Trophoblast cell (in vitro differentiated cells and primary cell): ENCODE results near the gene GJA1.

Source experiments
- DNase-seq, 2 donors: peaks; one replicate each; pipeline ENCODE4 v3.0.0-alpha.2; 2016
- H2AFZ ChIP-seq: 2 replicates; pipeline ENCODE4 v1.6.1; 2013; ENCODE audit warnings: low read length, moderate library complexity, mild to moderate bottlenecking; ENCODE audit not compliant: insufficient read depth, poor library complexity
- H2AK5ac ChIP-seq: 2 replicates; pipeline ENCODE4 v1.6.1; 2013; ENCODE audit warnings: mild to moderate bottlenecking, low read length
- H2BK120ac ChIP-seq: 2 replicates; pipeline ENCODE4 v1.6.1; 2013; ENCODE audit warnings: low read length, mild to moderate bottlenecking, moderate library complexity; ENCODE audit not compliant: insufficient read depth, poor library complexity
- H2BK12ac ChIP-seq: 2 replicates; pipeline ENCODE4 v1.6.1; 2013; ENCODE audit warnings: mild to moderate bottlenecking, low read length, moderate library complexity
- H2BK5ac ChIP-seq: 2 replicates; pipeline ENCODE4 v1.6.1; 2013; ENCODE audit warnings: low read length, low read depth, moderate library complexity, mild to moderate bottlenecking; ENCODE audit not compliant: poor library complexity
- H3K14ac ChIP-seq: 2 replicates; pipeline ENCODE4 v1.6.1; 2013; ENCODE audit warnings: mild to moderate bottlenecking, low read length
- H3K18ac ChIP-seq: 2 replicates; pipeline ENCODE4 v1.6.1; 2013; ENCODE audit warnings: mild to moderate bottlenecking, low read length
- H3K23ac ChIP-seq: 2 replicates; pipeline ENCODE4 v1.6.1; 2013; ENCODE audit warnings: low read length
- H3K27ac ChIP-seq: 2 replicates; pipeline ENCODE4 v1.5.1; 2013; ENCODE audit warnings: low read depth, mild to moderate bottlenecking, inconsistent platforms, low read length, moderate library complexity
- H3K27me3 ChIP-seq: 2 replicates; pipeline ENCODE4 v1.6.1; 2013; ENCODE audit warnings: inconsistent platforms, mild to moderate bottlenecking, low read length, moderate library complexity; ENCODE audit not compliant: insufficient read depth
- H3K36me3 ChIP-seq, 2 experiments: 1 replicate in 1 of 2; 2 replicates in 1 of 2; pipeline ENCODE4 v1.6.1; 2013; ENCODE audit warnings: low read length in 2 of 2, mild to moderate bottlenecking in 2 of 2, moderate library complexity in 1 of 2; ENCODE audit not compliant: insufficient read depth in 2 of 2, control insufficient read depth in 1 of 2
- H3K4ac ChIP-seq: 2 replicates; pipeline ENCODE4 v1.6.1; 2013; ENCODE audit warnings: low read depth, mild to moderate bottlenecking, low read length, moderate library complexity
- H3K4me1 ChIP-seq, 2 experiments: 1 replicate in 1 of 2; 2 replicates in 1 of 2; pipeline ENCODE4 v1.6.1; 2013; ENCODE audit warnings: low read length in 2 of 2, mild to moderate bottlenecking in 2 of 2, moderate library complexity in 1 of 2; ENCODE audit not compliant: insufficient read depth in 2 of 2, control insufficient read depth in 1 of 2
- H3K4me2 ChIP-seq: 2 replicates; pipeline ENCODE4 v1.6.1; 2013; ENCODE audit warnings: inconsistent platforms, mild to moderate bottlenecking, low read length, moderate library complexity
- H3K4me3 ChIP-seq: 2 replicates; pipeline ENCODE4 v1.5.1; 2013; ENCODE audit warnings: mild to moderate bottlenecking, low read depth, low read length, inconsistent platforms
- H3K79me1 ChIP-seq: one replicate; pipeline ENCODE4 v1.6.1; 2013; ENCODE audit warnings: low read length
- H3K79me2 ChIP-seq: 2 replicates; pipeline ENCODE4 v1.6.1; 2013; ENCODE audit warnings: low read length, mild to moderate bottlenecking; ENCODE audit not compliant: control insufficient read depth, insufficient read depth, poor library complexity
- H3K9ac ChIP-seq: 2 replicates; pipeline ENCODE4 v1.6.1; 2013; ENCODE audit warnings: mild to moderate bottlenecking, low read length
- H3K9me3 ChIP-seq: 2 replicates; pipeline ENCODE4 v1.6.1; 2013; ENCODE audit warnings: low read depth, mild to moderate bottlenecking, control low read depth, inconsistent platforms, low read length; ENCODE audit not compliant: insufficient read depth
- H4K12ac ChIP-seq: 2 replicates; pipeline ENCODE4 v1.6.1; 2013; ENCODE audit warnings: low read depth, mild to moderate bottlenecking, low read length, moderate library complexity
- H4K8ac ChIP-seq: 2 replicates; pipeline ENCODE4 v1.6.1; 2013; ENCODE audit warnings: low read depth, mild to moderate bottlenecking, low read length, moderate library complexity
- H4K91ac ChIP-seq: one replicate; pipeline ENCODE4 v1.6.1; 2013; ENCODE audit warnings: low read depth, mild to moderate bottlenecking, low read length, moderate library complexity
- WGBS: extraction: QIAGEN DNeasy Blood & Tissue Kit; methylation state at CpG from one replicate; pipeline ENCODE4 v1.1.7; 2013; ENCODE audit warnings: missing lambda C conversion rate; ENCODE audit not compliant: insufficient read length, insufficient coverage; ENCODE audit errors: extremely low coverage; 5-methylcytosine and 5-hydroxymethylcytosine counted together

The GJA1 gene

DNA sequence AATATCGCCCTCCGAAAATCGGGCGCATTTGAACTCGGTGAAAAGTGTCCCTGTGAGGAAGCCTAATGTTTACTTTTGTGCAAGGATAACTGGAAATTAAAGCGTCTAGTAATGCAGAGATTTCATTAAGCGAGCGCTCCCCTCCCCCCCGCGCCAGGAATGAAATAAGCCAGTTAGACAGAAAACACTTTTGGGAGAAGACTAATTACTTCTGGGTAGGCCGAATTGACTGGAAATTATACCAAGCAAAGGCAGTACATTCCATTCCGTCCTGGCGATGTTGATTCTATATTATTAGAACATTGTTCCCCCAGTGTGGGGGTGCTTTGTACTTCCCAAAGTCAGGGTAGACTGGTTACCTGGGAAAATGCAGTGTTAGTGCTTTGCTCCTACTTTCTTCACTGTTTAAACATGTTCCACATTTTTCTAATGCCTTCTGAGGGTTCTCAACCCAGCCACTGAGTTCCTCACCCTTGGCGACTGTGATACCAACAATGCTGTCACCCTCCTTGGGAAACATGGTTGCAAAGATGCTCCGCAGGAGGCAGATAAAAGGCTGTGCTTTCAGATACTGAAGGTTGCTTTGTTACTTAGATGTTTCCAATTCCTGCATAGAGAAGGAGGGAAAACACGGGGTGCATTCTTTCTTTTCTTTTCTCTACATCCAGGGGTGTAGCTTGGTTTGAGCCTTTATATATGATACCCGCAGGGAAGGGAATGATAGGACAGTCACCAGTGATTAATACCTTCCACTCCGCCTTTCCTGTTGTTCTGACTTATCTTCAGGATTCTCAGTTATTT, 2.6 kb downstream of the GJA1 start:
- H3K4me3 ChIP-seq, result peak overlapping the region; percentile 80
- WGBS, result no CpG with 5 or more reads among the region's 18 CpGs
- peaks cover 14% of the 10 kb centered on the region for H3K79me2 ChIP-seq
- H3K23ac ChIP-seq, result no peak overlapping the region
- H3K18ac ChIP-seq, result no peak overlapping the region
- H3K9ac ChIP-seq, result peak overlapping the region; percentile 72
- H3K4me2 ChIP-seq, result peak overlapping the region; percentile 64
- DNase-seq, result peak; percentile 65 to 80
- no peak overlapping the region for H4K91ac ChIP-seq
- H4K8ac ChIP-seq, result no peak overlapping the region
- H2BK12ac ChIP-seq, result no peak overlapping the region
- peak overlapping the region; percentile 5 for H2BK5ac ChIP-seq
- H2AK5ac ChIP-seq, result no peak overlapping the region
- peaks cover 0 to 2% of the 10 kb centered on the region in 2 experiments for H3K36me3 ChIP-seq
- H3K27me3 ChIP-seq, result no peaks in the 10 kb centered on the region
- H3K9me3 ChIP-seq, result no peaks in the 10 kb centered on the region
- peaks cover 7% of the 10 kb centered on the region for H3K79me1 ChIP-seq
- peak overlapping the region; percentile 61 for H3K14ac ChIP-seq
- H3K4me1 ChIP-seq, result peaks cover 0 to 2% of the 10 kb centered on the region in 2 experiments
- H3K4ac ChIP-seq, result peak overlapping the region; percentile 57
- H2AFZ ChIP-seq, result peak overlapping the region; percentile 44
- peak overlapping the region; percentile 51 for H3K27ac ChIP-seq
- no peak overlapping the region for H2BK120ac ChIP-seq
- no peak overlapping the region for H4K12ac ChIP-seq

DNA sequence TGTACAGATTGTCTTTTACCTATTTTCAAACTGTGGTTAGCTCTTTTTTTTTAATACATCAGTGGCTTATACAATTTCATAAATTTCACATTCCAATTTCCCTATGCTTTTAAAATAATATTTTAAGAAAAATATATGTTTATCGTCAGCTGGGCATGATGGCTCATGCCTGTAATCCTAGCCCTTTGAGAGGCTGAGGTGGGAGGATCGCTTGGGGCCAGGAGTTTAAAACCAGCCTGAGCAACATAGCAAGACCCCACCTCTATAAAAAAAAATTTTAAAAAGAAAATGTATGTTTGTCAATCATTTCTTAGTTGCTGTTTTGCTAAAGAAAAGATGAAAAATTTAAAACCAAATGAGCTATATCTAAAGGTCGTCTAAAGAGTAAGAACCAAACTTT, 3.4 kb downstream of the GJA1 start:
- H3K4me1 ChIP-seq, result peaks cover 0 to 2% of the 10 kb centered on the region in 2 experiments
- peaks cover 14% of the 10 kb centered on the region for H3K79me2 ChIP-seq
- H3K4me3 ChIP-seq, result no peak overlapping the region
- H2BK120ac ChIP-seq, result no peak overlapping the region
- no peak overlapping the region for H4K8ac ChIP-seq
- no peak overlapping the region for H3K18ac ChIP-seq
- DNase-seq, result no peak
- H3K23ac ChIP-seq, result no peak overlapping the region
- H3K14ac ChIP-seq, result no peak overlapping the region
- no peak overlapping the region for H4K91ac ChIP-seq
- no peak overlapping the region for H4K12ac ChIP-seq
- H2BK12ac ChIP-seq, result no peak overlapping the region
- H3K4ac ChIP-seq, result no peak overlapping the region
- no peak overlapping the region for H2BK5ac ChIP-seq
- H2AFZ ChIP-seq, result no peak overlapping the region
- H3K9me3 ChIP-seq, result no peaks in the 10 kb centered on the region
- no peak overlapping the region for H3K4me2 ChIP-seq
- peaks cover 0 to 2% of the 10 kb centered on the region in 2 experiments for H3K36me3 ChIP-seq
- H3K9ac ChIP-seq, result no peak overlapping the region
- H3K27me3 ChIP-seq, result no peaks in the 10 kb centered on the region
- H3K79me1 ChIP-seq, result peaks cover 7% of the 10 kb centered on the region
- WGBS, result no CpG with 5 or more reads among the region's 3 CpGs
- no peak overlapping the region for H2AK5ac ChIP-seq
- no peak overlapping the region for H3K27ac ChIP-seq

DNA sequence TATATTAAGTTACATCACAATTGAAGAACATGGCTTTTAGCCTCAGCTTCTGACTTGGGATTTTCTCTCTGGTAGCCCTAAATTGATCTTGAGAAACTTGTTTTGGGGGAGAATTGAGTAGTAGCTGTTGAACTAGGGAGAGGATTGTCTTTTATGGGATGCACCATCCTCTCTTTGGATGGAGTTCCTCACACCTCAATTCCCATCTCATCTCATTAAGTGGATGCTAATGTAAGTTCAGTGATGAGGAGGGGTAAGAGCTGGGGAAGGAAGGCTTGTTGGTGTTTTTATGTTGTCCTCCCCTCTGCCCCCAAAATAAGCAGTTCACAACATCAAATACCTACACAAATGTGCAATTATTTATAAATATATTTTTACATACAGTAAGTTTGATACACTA, 4.0 kb downstream of the GJA1 start:
- no peak overlapping the region for H4K8ac ChIP-seq
- H3K18ac ChIP-seq, result no peak overlapping the region
- no peak overlapping the region for H3K23ac ChIP-seq
- peaks cover 14% of the 10 kb centered on the region for H3K79me2 ChIP-seq
- H3K4me1 ChIP-seq, result peaks cover 0 to 2% of the 10 kb centered on the region in 2 experiments
- peaks cover 7% of the 10 kb centered on the region for H3K79me1 ChIP-seq
- H3K27ac ChIP-seq, result no peak overlapping the region
- H4K12ac ChIP-seq, result no peak overlapping the region
- no peak overlapping the region for H2AK5ac ChIP-seq
- H4K91ac ChIP-seq, result no peak overlapping the region
- no peak for DNase-seq
- H3K9ac ChIP-seq, result no peak overlapping the region
- peak overlapping the region; percentile 49 for H3K4ac ChIP-seq
- peaks cover 0 to 2% of the 10 kb centered on the region in 2 experiments for H3K36me3 ChIP-seq
- H2BK12ac ChIP-seq, result no peak overlapping the region
- peak overlapping the region; percentile 5 for H3K4me2 ChIP-seq
- no peaks in the 10 kb centered on the region for H3K9me3 ChIP-seq
- no peak overlapping the region for H2BK5ac ChIP-seq
- no peaks in the 10 kb centered on the region for H3K27me3 ChIP-seq
- no peak overlapping the region for H3K4me3 ChIP-seq
- H2AFZ ChIP-seq, result no peak overlapping the region
- no peak overlapping the region for H2BK120ac ChIP-seq
- no peak overlapping the region for H3K14ac ChIP-seq

DNA sequence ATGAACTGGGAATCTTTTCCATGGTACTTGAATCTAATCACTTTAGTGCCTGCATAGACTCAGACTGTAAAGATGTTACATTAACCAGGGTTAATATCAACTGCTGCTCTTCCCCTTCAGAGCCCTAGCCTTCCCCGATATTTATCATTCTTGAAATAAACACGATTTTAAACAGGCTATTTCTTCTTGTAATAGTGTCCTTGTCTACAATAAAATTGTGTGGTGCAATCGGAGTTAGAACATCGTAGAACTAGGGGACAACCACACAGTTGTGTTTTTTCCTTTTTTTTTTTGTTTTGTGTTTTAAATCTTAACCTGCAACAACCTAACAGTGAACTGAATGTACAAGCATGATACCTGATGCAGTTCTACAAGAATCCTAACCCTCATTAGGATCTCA, 4.5 kb downstream of the GJA1 start:
- Histone ChIP-seq H3K27me3 (no peaks in the 10 kb centered on the region), H4K91ac (no peak overlapping the region), H3K4me1 (peaks cover 0 to 2% of the 10 kb centered on the region in 2 experiments), H3K27ac (no peak overlapping the region), H3K4ac (no peak overlapping the region), H2AFZ (no peak overlapping the region), H3K79me1 (peaks cover 7% of the 10 kb centered on the region), H4K8ac (no peak overlapping the region), H3K23ac (no peak overlapping the region), H3K9ac (no peak overlapping the region), H3K18ac (no peak overlapping the region), H3K14ac (no peak overlapping the region), H2BK120ac (no peak overlapping the region), H3K4me2 (no peak overlapping the region), H3K4me3 (no peak overlapping the region), H4K12ac (no peak overlapping the region), H2AK5ac (no peak overlapping the region), H2BK12ac (no peak overlapping the region), H2BK5ac (no peak overlapping the region), H3K9me3 (no peaks in the 10 kb centered on the region), H3K79me2 (peaks cover 14% of the 10 kb centered on the region), H3K36me3 (peaks cover 0 to 2% of the 10 kb centered on the region in 2 experiments)
- no peak for DNase-seq
- no CpG with 5 or more reads among the region's 4 CpGs for WGBS
